HEK293 (cell line): ENCODE measurements around the gene CST9.

Experiments used
- CTCF ChIP-seq: fragments of 450-650 bp; formaldehyde crosslinking; IDR thresholded peaks from 2 replicates; pipeline ENCODE4 v1.5.1; 2016; ENCODE audit warnings: missing biosample characterization, missing genetic modification characterization
- REST ChIP-seq: fragments of 450-650 bp; formaldehyde crosslinking; IDR thresholded peaks from 2 replicates; pipeline ENCODE4 v1.5.1; 2016; ENCODE audit warnings: missing biosample characterization, missing genetic modification characterization
- YY1 ChIP-seq: fragments of 450-650 bp; formaldehyde crosslinking; IDR thresholded peaks from 2 replicates; pipeline ENCODE4 v1.5.1; 2018; ENCODE audit warnings: missing biosample characterization, missing genetic modification characterization
- ZNF140 ChIP-seq: fragments of 450-650 bp; formaldehyde crosslinking; IDR thresholded peaks from 2 replicates; pipeline ENCODE4 v1.5.1; 2016; ENCODE audit warnings: missing biosample characterization, missing genetic modification characterization
- ZNF629 ChIP-seq: fragments of 450-650 bp; formaldehyde crosslinking; IDR thresholded peaks from 2 replicates; pipeline ENCODE4 v1.5.1; 2017; ENCODE audit warnings: missing biosample characterization, missing genetic modification characterization
- ZNF785 ChIP-seq: fragments of 450-650 bp; formaldehyde crosslinking; IDR thresholded peaks from 2 replicates; pipeline ENCODE4 v1.5.1; 2016; ENCODE audit warnings: missing biosample characterization, missing genetic modification characterization

- TF ChIP-seq ZNF629 (tag by site-specific recombination) (no peak), CTCF (no peak), ZNF785 (no peak), YY1 (tag by site-specific recombination) (no peak), ZNF140 (tag by site-specific recombination) (no peak), REST (tag by site-specific recombination) (no peak)
Observed at GRCh38 chr20:23588434-23589403, 17.0 kb downstream of the CST9 start.
